Measurements from ENCODE around the gene TNFSF13.
"Not testable (repeated sequence)": the region's sequence is repeated elsewhere in the genome, so short reads cannot be mapped to it uniquely, and the experiment has no call there.

TNFSF13 gene

GRCh38 chr17:7591596-7591995 is 33.0 kb downstream of the TNFSF13 start:
- DNase-seq = no peak

- no peak for DNase-seq
Measured at GRCh38 chr17:7592422-7593021, 34.0 kb downstream of the TNFSF13 start.

DNA sequence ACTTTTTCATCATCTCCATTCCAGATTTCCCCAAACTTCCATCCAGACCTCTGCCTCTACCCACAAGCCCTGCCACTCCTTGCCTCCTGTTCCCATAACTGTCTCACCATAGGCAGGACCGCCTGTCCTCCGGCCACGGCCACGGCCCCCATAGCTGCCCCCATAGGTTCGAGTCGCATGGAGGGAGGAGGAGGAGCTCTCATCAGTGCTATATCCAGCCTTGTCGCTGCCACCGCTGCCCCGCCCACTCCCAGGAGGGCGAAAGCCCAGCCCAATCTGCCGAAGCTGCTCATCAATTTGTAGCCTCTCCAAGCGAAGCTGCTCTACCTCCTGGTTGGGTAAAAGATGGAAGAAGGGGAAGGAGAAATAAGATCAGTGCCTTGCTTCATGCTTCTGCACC is 34.7 kb downstream of the TNFSF13 start:
- no peak for DNase-seq

GRCh38 chr17:7597561-7597960 is 39.0 kb downstream of the TNFSF13 start:
- DNase-seq = not testable (repeated sequence)

- DNase-seq = no peak
Measured at GRCh38 chr17:7606280-7606679, 47.7 kb downstream of the TNFSF13 start.

DNA sequence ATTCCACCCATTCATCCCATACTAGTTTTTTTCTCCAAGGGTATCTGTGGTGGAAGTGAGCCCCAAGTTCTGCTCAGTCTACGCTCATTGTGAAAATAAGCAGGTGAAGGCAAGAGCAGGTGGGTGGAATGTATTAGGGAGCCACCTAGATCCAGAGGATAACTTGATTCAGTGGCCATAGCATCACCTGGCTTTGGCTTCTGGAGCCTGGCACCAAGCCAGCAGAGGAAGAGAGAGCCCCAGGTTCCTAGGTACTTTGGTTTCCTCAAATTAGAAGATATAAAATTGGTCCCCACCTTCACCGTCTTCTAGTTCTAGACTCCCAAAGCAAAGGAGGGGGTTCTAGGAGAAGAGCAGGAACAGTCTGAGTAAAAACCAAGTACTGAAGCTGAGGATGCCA is 52.1 kb downstream of the TNFSF13 start:
- no peak for DNase-seq

All from suppressor macrophage (primary cell).